Fibroblast of upper back skin (primary cell): Measurements from ENCODE around the gene ZNF772.
A peak's percentile ranks its signal among the peaks of the same experiment; 100 is the strongest.
"Not testable (repeated sequence)": the region's sequence is repeated elsewhere in the genome, so short reads cannot be mapped to it uniquely, and the experiment has no call there.

ENCODE experiments used
- DNase-seq: peaks from one replicate; pipeline ENCODE4 v3.0.0-alpha.2; 2013

The ZNF772 gene

DNA sequence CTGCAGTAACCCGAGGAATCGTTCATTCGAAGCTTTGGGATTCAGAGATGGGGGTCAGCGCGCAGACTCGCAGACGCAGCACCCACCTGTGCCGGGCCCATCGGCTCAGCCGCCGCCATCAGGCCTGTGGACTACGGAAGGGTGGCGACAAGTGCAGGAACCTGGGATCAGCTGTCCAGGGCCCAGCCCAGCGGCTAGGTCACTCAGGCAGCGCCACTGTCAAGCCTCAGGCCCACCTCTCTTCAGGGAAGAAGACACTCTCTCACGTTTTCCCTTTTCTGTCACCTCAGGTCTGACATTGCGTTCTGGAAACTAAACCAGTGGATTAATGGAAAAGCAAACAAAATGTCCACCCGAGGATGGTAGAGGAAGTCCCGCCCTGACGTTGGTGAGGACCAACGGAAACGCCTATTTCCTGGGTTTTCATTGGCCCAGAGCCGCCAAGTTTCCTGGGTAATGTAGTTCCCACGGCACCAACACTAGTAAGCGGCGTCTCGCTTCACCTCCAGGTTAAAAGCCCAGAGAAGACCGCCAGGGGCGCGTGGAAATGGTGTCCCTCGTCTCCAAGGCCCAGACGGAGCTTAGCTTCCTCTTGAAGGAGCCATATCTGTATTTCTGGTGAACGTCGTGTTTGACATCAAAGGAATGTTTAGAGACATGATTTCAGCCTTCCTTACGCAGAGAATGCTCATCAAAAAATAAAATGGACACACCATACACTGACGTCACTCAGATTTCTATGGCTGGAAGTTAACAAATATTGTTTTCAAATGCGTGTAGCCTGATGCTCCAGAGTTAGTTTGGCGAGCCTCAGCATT is at the start of gene ZNF772:
Gene ZNF772, minus strand, starts transcription at position 376 of the 818 bp plus-strand sequence. Its CDS starts 257 bp downstream, at position 119.
- peak; percentile 92 for DNase-seq

DNA sequence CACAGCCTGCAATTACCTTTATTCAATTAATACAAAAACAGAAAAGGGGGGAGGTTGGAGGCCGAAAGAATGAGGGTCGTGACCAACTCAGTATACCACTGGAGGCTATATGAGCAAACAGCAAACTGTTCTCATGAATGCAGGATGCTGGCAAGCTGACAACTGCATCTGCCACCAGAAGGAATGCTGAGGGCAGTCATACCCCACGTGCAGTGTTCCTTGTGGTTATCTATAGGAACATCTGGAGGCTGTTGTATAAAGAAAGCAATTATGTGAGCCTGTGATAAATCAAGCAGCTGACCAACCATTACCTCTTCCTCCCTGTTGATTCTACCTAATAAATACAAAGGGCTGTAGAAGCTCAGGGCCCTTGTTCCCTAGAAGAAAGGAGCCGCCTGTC is 40.7 kb upstream of the ZNF772 start:
- DNase-seq, result not testable (repeated sequence)

DNA sequence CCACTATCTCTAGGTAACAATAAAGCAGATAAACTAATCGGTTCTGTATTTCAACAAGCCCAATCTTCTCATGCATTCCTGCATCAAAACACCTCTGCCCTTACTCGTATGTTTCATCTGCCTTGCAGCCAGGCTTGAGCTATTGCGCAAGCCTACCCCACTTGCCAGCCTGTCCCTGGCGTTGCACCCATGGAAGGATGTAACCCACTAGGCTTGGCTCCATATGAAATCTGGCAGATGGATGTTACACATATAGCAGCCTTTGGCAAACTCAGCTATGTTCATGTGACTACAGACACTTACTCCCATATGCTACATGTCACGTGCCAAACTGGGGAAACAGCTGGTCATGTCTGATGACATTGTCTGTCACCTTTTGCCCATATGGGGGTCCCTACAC is 37.9 kb upstream of the ZNF772 start:
- no peak for DNase-seq

DNA sequence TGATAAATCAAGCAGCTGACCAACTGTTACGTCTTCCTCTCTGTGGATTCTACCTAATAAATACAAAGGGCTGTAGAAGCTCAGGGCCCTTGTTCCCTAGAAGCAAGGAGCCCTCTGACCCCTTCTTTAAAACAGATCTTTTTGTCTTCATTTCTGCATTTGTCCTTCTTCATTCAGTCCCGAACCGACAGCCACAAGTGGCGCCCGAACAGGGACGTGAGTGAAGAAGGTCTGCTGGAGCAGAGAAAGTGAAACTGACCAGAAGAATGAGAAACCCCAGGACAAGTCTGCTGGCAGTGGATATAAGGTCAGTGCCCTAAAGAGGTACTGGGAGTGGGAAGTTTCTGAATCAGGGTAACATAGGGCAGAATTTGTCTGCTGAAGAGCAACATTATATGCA is 35.5 kb upstream of the ZNF772 start:
- peak; percentile 4 for DNase-seq

DNA sequence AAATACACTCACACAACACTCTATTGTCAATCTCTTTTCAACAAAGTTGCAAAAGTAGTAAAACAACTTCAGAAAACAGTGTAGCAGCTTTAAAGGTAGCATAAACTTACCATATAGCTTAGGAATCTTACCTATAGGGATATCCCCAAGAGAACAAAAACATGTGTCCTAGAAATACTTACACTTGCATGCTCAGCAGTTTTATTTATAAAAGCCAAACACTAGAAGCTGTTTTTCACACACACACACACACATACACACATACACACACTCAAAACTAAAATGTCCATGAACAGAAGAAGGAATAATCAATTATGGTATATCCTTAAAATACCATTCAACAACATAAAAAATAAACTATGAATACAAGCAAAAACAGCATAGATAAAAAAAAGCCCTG is 34.1 kb upstream of the ZNF772 start:
- DNase-seq, result no peak

DNA sequence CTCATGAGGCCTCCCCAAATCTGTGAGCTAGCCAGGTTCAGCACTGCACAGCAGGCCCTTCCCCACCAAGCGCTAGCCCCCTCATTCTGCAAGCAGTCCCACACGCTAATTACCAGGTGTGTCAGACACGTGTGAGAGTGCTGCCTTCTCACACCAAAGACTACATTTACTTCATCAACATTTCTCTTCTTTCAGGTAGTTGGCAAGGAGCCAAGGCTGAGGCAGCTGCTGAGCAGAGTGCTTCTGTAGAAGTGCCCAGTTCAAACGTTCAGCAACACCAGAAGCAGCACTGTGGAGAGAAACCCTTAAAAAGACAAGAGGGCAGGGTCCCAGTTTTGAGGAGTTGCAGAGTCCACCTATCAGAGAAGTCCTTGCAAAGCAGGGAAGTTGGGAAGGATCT is 28.8 kb upstream of the ZNF772 start:
- no peak for DNase-seq

DNA sequence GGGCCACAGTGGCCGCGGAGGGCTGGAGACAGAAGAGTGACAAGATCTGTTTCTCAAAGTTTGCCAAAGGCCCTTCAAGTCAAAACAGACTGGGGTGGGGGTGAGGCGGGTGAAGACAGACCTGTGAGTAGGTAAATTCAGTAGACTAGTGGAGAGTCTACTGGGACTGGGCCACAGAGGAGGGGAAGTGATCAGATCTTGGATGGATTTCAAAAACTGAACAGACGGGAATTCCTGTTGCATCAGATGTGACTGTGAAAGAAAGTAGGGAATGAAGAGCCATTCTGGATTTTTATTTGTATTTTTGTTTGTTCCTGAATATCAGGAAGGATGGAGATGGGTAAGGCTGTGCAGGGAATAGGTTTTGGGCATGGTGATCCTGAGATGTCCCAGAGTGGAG is 23.0 kb upstream of the ZNF772 start:
- peak; percentile 56 for DNase-seq

DNA sequence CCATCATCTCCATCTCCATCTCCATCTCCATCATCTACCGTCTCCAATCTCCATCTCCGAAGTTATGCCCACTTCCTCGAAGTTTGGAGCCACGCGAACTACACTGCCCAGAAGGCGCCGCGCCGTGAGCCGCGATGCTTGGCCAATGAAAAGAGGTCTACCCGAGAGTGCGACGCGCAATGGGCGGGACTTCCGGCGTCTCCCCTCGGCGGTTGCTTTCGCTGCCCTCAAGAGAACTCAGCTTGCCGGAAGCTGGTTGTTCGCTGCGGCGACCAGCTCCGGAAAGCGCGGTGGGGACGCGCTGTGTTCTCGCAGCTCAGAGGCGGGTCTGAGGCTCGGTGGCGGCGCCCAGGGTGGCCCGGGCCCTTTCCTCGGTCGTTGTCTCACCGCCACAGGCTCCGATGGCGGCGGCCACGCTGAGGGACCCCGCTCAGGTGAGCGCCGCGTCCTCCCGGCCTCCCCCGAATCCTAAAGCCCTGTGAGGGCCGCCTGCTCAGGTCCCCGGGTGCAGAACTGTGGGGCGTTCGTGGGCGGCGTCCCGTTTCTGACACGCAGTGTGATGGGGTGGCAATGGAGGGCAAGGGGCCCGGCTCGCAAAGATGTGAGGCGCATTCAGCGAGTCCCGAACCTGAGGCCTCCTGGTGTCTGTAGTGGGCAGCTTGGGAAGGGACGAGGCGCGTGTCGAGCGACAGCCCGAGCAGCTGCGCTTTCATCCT is 22.5 kb upstream of the ZNF772 start, which contains the start of gene ZNF773:
Gene ZNF773, plus strand, starts transcription at position 259 of the 716 bp plus-strand sequence. Its CDS starts 143 bp downstream, at position 402.
- peak; percentile 95 for DNase-seq

DNA sequence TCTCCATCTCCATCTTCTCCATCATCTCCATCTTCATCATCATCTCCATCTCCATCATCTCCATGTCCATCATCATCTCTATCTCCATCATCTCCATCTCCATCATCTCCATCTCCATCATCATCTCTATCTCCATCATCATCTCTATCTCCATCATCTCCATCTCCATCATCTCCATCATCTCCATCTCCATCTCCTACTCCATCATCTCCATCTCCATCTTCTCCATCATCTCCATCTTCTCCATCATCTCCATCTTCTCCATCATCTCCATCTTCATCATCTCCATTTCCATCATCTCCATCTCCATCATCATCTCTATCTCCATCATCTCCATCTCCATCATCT is 21.9 kb upstream of the ZNF772 start:
- DNase-seq, result not testable (repeated sequence)

DNA sequence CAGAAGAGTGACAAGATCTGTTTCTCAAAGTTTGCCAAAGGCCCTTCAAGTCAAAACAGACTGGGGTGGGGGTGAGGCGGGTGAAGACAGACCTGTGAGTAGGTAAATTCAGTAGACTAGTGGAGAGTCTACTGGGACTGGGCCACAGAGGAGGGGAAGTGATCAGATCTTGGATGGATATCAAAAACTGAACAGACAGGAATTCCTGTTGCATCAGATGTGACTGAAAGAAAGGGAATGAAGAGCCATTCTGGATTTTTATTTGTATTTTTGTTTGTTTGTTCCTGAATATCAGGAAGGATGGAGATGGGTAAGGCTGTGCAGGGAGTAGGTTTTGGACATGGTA is 10.9 kb upstream of the ZNF772 start:
- DNase-seq, result peak; percentile 25

DNA sequence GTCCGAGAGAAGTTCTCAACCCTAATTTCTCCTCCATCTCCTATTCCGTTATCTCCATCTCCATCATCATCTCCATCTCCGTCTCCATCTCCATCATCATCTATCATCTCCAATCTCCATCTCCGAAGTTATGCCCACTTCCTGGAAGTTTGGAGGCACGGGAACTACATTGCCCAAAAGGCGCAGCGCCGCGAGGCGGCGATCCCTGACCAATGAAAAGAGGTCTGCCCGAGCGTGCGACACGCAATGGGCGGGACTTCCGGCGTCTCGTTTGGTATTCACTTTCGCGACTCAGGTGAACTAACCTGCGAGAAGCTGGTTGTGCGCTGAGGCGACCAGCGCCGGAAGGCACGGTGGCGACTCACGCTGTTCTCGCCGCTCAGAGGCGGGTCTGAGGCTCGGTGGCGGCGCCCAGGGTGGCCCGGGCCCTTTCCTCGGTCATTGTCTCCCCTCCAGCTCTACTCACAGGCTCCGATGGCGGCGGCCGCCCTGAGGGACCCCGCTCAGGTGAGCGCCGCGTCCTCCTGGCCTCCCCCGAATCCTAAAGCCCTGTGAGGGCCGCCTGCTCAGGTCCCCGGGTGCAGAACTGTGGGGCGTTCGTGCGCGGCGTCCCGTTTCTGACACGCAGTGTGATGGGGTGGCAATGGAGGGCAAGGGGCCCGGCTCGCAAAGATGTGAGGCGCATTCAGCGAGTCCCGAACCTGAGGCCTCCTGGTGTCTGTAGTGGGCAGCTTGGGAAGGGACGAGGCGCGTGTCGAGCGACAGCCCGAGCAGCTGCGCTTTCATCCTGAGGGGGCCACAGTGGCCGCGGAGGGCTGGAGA is 10.3 kb upstream of the ZNF772 start, which contains the start of gene ZNF419:
Gene ZNF419, plus strand, starts transcription at position 274 of the 822 bp plus-strand sequence. Its CDS starts 201 bp downstream, at position 475.
- DNase-seq, result peak; percentile 86

DNA sequence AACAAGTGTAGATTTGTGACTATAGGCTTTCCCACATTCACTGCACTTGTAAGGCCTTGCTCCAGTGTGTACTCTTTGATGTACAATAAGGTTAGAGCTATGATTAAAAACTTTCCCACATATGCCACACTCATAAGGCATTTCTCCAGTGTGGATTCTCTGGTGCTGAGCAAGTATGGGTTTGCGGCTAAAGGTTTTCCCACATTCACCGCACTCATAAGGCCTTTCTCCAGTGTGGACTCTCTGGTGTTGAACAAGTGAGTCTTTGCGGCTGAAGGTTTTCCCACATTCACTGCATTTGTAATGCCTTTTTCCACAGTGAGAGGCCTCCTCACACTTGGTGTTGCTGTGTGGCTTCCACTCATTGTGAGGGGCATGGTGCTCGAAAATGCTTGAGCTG is 3.7 kb downstream of the ZNF772 start:
- no peak for DNase-seq

DNA sequence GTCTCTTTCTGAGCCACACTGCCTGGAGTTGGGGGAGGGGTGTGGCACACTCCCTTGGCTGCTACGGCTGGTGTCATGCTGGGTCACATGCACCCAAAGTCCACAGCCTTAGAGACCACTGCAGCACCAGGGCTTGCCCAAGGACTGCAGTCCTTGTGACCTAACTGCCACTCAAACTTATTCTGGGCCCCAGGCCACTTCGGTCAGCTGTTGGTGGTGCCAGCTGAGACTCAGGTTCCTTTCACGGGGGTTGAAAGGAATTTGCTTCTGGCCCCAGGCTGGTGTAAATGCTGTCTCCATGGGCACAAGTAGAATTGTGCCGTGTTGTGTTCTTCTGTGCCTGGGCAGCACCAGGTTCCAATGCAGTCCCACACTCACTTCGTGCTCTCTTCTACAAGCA is 10.9 kb downstream of the ZNF772 start:
- DNase-seq, result no peak

DNA sequence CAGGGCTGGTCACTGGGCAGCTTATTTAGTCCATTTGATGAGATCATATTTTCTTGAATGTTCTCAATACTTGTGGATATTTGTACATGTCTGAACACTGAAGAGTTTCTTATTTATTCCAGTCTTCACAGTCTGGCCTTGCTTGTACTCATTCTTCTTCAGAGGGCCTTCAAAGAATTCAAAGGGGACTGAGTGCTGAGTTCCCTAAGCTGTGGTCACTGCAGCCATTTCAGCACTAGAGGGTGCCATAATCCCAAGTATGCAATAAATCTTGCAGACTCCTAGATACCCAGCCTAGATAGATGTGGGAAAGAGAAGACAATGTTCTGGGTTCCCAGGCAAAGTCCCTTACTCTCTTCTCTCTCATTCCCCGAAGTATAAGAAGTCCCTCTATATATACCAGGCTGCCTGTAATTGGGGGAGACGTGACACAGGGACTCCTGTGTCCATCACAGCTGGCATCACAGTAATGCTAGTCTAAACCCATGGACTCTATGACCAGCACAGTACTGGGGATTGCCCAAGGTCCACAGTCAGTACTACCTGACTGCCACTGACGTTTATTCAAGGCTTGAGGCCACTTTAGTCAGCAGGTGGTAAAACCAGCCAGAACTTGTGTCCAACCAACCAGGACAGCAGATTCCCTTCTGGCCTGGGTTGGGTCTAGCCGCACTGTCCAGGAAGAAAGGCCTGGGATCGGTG is 11.5 kb downstream of the ZNF772 start:
- DNase-seq, result no peak

DNA sequence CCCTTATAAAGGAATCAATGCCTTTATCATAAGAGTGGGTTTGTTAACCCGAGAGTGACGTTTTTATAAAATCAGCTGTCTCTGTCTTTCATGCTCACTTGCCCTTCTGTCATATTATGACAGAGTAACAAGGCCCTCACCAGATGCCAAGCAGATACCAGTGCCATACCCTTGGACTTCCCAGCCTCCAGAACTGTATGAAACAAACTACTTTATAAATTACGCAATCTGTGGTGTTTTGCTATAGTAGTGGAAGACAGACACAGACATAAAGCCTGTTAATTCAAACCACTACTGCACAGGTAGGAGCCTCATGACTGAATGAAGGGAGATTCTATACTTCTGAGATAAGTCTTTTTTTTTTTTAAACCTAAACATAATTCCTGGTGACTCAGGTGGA is 25.1 kb downstream of the ZNF772 start:
- no peak for DNase-seq

DNA sequence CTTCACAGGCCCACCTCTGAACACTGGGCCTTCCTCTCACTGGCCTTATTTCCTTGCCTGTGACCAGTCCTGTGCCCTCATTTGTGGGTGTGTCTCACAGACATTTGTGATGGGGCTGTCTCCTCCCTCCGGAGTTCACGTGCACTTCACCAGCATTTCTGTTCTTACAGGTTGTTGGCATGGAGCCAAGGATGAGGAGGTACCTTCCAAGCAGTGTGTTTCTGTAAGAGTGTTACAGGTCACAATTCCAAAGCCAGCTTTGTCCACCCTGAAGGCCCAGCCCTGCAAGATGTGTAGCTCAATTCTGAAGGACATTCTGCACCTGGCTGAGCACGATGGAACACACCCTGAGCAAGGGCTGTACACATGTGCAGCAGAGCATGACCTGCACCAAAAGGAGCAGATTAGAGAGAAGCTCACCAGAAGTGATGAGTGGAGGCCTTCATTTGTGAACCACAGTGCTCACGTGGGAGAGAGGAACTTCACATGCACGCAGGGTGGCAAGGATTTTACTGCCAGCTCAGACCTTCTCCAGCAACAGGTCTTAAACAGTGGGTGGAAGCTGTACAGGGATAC is 34.2 kb downstream of the ZNF772 start:
- DNase-seq, result no peak

DNA sequence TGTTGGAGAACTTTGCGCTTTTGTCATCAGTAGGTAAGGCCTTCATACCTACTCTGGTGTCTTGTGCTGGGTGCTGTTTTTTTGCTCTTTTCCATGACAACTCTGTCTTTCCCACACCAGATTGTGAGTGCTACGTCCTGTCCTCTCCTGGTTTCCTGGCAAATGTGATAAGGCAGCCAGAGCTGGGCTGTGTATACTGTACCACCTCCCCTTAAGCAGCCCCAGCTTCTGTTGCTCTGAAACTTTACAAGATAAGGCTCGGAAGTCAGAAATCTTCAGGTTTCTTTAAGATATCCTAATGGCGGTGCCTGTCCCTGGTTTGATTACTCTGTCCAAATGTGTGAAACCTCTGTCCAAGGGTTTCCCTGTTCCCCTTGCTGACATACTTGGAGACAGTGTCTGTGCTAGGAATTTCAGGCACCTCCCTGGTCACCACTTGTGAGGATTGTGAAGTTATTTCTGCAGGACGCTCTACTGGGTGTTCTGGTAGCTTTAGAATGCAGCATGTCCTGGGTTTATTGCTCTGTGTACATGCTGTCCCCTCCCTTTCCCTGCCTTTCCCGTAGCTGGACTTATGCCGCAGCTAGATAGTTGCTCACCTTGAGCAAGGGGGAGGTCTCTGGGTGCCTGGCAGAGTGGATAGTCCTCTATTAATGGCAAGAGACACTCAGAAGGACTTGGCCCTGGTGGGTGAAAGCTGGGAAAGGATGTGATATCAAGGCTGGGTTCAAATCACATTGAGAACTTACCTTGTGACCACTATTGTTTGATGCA is 35.2 kb downstream of the ZNF772 start:
- no peak for DNase-seq

DNA sequence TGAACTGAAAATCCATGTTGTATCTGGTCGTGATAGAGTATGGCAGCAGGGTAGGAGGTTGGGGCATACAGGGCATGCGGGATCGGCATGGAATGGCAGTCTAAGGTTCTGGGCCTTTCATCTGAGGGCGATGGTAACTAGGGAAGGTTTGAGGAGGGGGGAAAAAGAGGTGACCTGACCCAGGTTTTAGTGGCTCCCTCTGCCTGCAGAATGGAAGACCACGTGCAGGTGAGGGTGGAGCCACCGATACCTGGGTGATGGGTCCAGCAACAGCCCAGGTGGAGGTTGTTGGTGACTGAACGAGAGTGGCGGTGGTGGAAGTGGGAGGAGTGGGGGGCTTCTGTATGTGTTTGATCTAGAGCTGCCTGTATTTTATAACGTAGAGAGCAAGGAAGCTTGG is 38.4 kb downstream of the ZNF772 start:
- DNase-seq, result no peak

DNA sequence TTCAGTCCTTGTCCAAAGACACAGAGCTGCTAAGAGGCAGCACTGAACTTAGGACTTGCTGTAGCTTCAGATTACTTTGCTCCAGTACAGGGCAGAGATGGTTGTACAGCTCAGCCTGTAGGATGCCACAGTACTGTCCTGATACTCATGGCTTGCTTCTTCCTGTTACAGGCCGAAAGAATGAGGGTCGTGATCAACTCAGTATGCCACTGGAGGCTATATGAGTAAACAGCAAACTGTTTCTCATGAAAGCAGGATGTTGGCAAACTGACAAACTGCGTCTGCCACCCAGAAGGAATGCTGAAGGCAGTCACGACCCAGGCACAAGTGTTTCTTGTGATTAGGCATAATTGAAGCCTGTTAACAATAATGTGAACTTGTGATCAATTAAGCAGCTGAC is 39.4 kb downstream of the ZNF772 start:
- no peak for DNase-seq

DNA sequence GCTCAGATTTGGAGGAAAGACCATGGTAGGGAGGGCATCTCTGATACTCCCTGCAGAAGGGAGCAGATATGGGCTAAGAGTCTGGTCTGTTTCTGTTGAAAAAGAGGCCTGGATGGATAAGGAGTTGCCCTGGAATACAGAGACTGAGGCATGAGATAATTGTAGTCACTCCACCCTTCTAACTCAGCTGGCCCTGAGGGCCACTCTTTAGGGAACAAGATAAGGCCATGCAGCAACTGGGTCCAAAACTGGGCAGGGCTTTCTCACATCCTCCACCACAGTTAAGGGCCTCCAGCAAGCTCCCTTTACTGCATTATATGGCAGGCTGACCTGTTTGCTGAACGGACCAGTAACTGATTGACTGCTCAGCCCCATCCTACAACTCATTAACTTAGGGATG is 40.9 kb downstream of the ZNF772 start:
- no peak for DNase-seq
